WTC11 (cell line): ENCODE measurements around the gene DAND5. TPM values are rescaled to one million over a fixed set of nuclear protein-coding genes. Genes with fewer than 3 reads are reported as not detected.
A peak's percentile ranks its signal among the peaks of the same experiment; 100 is the strongest.

Experiments
- ATAC-seq: fragments of 200-7000 bp; cut with Tn5 transposase; 2 replicates; pipeline ENCODE4 v1.10.0; 2021; ENCODE audit warnings: mild to moderate bottlenecking, moderate library complexity
- CTCF ChIA-PET: fragments of 300-600 bp; sonication (Branson Sonifier 250); formaldehyde crosslinking; loops from one replicate; lab custom pipeline; 2021; ENCODE audit warnings: antibody characterized with exemption; lab: Charles Lee
- POLR2A ChIA-PET: fragments of 350-600 bp; sonication (Branson Sonifier 250); formaldehyde crosslinking; loops from one replicate; lab custom pipeline; 2021; ENCODE audit warnings: antibody characterized with exemption; lab: Charles Lee
- DNase-seq: peaks from one replicate; pipeline ENCODE4 v3.0.0; 2021; ENCODE audit warnings: low spot score
- H3K27ac Mint-ChIP-seq: 2 replicates; pipeline ENCODE4 v1.8.0; 2021; ENCODE audit warnings: mixed read lengths
- H3K27me3 Mint-ChIP-seq: 2 replicates; pipeline ENCODE4 v1.8.0; 2021; ENCODE audit warnings: low read depth, mild to moderate bottlenecking, moderate library complexity, mixed read lengths
- H3K36me3 Mint-ChIP-seq: 2 replicates; pipeline ENCODE4 v1.8.0; 2021; ENCODE audit warnings: mixed read lengths
- H3K4me1 Mint-ChIP-seq: 2 replicates; pipeline ENCODE4 v1.8.0; 2022; ENCODE audit warnings: mixed read lengths
- H3K4me3 Mint-ChIP-seq: 2 replicates; pipeline ENCODE4 v1.8.0; 2021; ENCODE audit warnings: mild to moderate bottlenecking, moderate library complexity, mixed read lengths
- H3K9me3 Mint-ChIP-seq: 2 replicates; pipeline ENCODE4 v1.8.0; 2021; ENCODE audit warnings: mixed read lengths
- CBFB ChIP-seq: sonication (generic); formaldehyde crosslinking; IDR thresholded peaks from 2 replicates; pipeline ENCODE4 v1.8.1; 2022; ENCODE audit warnings: mild to moderate bottlenecking, low read depth, missing genetic modification reagents
- CREB1 ChIP-seq: sonication (generic); formaldehyde crosslinking; IDR thresholded peaks from 2 replicates; pipeline ENCODE4 v1.8.0; 2023; ENCODE audit warnings: mild to moderate bottlenecking, missing genetic modification reagents
- ESRRA ChIP-seq: sonication (generic); formaldehyde crosslinking; IDR thresholded peaks from 2 replicates; pipeline ENCODE4 v1.8.1; 2022; ENCODE audit warnings: mild to moderate bottlenecking, missing genetic modification reagents, borderline replicate concordance
- FOXK1 ChIP-seq: sonication (generic); formaldehyde crosslinking; IDR thresholded peaks from 2 replicates; pipeline ENCODE4 v1.8.0; 2022; ENCODE audit warnings: mild to moderate bottlenecking, moderate library complexity, missing genetic modification reagents
- FOXP1 ChIP-seq: sonication (generic); formaldehyde crosslinking; IDR thresholded peaks from 2 replicates; pipeline ENCODE4 v1.8.0; 2022; ENCODE audit warnings: missing genetic modification reagents, mild to moderate bottlenecking, moderate library complexity, borderline replicate concordance
- NFYB ChIP-seq: sonication (generic); formaldehyde crosslinking; conservative IDR thresholded peaks from 2 replicates; pipeline ENCODE4 v1.8.0; 2022; ENCODE audit warnings: low read depth, missing genetic modification reagents
- NR1H2 ChIP-seq: sonication (generic); formaldehyde crosslinking; IDR thresholded peaks from 2 replicates; pipeline ENCODE4 v1.9.0; 2021; ENCODE audit warnings: mild to moderate bottlenecking, moderate library complexity, missing genetic modification reagents
- NR2C2 ChIP-seq: sonication (generic); formaldehyde crosslinking; IDR thresholded peaks from 2 replicates; pipeline ENCODE4 v1.8.0; 2022; ENCODE audit warnings: mild to moderate bottlenecking, missing genetic modification reagents
- OVOL2 ChIP-seq: fragments of 250-450 bp; sonication (Bioruptor Pico); IDR thresholded peaks from 2 replicates; pipeline ENCODE4 v1.9.0; 2021; ENCODE audit warnings: mild to moderate bottlenecking, borderline replicate concordance
- RELA ChIP-seq: sonication (generic); formaldehyde crosslinking; IDR thresholded peaks from 2 replicates; pipeline ENCODE4 v1.8.1; 2022; ENCODE audit warnings: missing genetic modification reagents, mild to moderate bottlenecking, borderline replicate concordance
- SMAD4 ChIP-seq: sonication (generic); formaldehyde crosslinking; IDR thresholded peaks from 2 replicates; pipeline ENCODE4 v1.8.0; 2022; ENCODE audit warnings: mild to moderate bottlenecking, missing genetic modification reagents
- TCF7 ChIP-seq: sonication (generic); formaldehyde crosslinking; IDR thresholded peaks from 2 replicates; pipeline ENCODE4 v1.8.0; 2022; ENCODE audit warnings: mild to moderate bottlenecking, low read depth, missing genetic modification reagents, moderate library complexity
- TP53 ChIP-seq: sonication (generic); formaldehyde crosslinking; IDR thresholded peaks from 2 replicates; pipeline ENCODE4 v1.8.1; 2023; ENCODE audit warnings: mild to moderate bottlenecking, missing genetic modification reagents
- ZNF121 ChIP-seq: sonication (generic); formaldehyde crosslinking; IDR thresholded peaks from 2 replicates; pipeline ENCODE4 v1.8.0; 2023; ENCODE audit warnings: missing genetic modification reagents
- ZNF317 ChIP-seq: sonication (generic); formaldehyde crosslinking; IDR thresholded peaks from 2 replicates; pipeline ENCODE4 v1.8.1; 2023; ENCODE audit warnings: low read depth, mild to moderate bottlenecking, moderate library complexity, missing genetic modification reagents, borderline replicate concordance
- ZNF671 ChIP-seq: fragments of 250-450 bp; sonication (Bioruptor Pico); IDR thresholded peaks from 2 replicates; pipeline ENCODE4 v1.8.0; 2021; ENCODE audit warnings: mild to moderate bottlenecking
- total RNA-seq: library from RNA; stranded (reverse); gene quantifications from 3 replicates; pipeline ENCODE4 v1.2.3, GENCODE V29; 2021
- TF ChIP-seq, protein P1 (sequence below): sonication (generic); formaldehyde crosslinking; IDR thresholded peaks from 2 replicates; pipeline ENCODE4 v1.8.1; 2023; ENCODE audit warnings: mild to moderate bottlenecking, missing genetic modification reagents
- TF ChIP-seq, protein P2 (sequence below): sonication (generic); formaldehyde crosslinking; IDR thresholded peaks from 2 replicates; pipeline ENCODE4 v1.8.1; 2022; ENCODE audit warnings: low read depth, mild to moderate bottlenecking, moderate library complexity, missing genetic modification reagents, borderline replicate concordance
- TF ChIP-seq, protein P3 (sequence below): sonication (generic); formaldehyde crosslinking; IDR thresholded peaks from 2 replicates; pipeline ENCODE4 v1.8.1; 2023; ENCODE audit warnings: mild to moderate bottlenecking, missing genetic modification reagents, moderate library complexity
- TF ChIP-seq, protein P4 (sequence below): sonication (generic); formaldehyde crosslinking; IDR thresholded peaks from 2 replicates; pipeline ENCODE4 v1.8.1; 2023; ENCODE audit warnings: mild to moderate bottlenecking, missing genetic modification reagents, borderline replicate concordance
- TF ChIP-seq, protein P5 (sequence below): sonication (generic); formaldehyde crosslinking; IDR thresholded peaks from 2 replicates; pipeline ENCODE4 v1.8.0; 2023; ENCODE audit warnings: missing genetic modification reagents
- TF ChIP-seq, protein P6 (sequence below): sonication (generic); formaldehyde crosslinking; IDR thresholded peaks from 2 replicates; pipeline ENCODE4 v1.8.0; 2022; ENCODE audit warnings: missing genetic modification reagents

DAND5 gene
- total RNA-seq, 1 experiment from 2014 or later: 0.22 TPM

DNA sequence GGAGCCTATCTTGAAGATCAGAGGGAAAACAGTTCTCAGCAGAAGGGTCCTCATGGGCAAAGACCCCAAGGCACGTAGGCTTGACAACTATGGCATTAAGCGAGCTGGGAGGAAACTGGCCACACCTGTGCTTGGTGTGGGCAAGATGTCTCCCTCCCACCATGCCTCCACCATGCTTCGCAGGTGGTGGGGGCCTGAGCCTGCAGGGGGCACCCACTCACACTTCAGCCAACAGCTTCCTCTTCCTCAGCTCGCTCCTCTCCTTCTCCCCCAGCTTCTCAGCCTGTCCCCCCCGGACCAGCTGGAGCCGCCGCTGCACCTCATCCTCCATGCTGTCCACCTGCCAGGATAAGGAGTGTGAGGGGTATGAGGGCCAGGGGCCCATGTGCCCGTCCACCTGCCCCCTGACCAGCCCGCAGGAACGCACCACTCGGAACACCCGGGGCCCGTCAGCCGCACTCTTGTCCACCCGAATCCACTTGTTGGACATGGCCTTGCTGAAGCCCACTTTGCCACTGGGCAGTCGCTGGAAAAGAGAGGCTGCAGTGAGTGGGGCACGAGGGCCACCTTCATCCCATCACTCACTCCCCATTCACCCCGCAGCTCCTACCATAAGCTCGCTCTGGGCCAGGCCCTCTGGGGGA is 39.3 kb upstream of the DAND5 start:
- no peak overlapping the region for H3K27ac Mint-ChIP-seq
- no peak for TF ChIP-seq ZNF317
- no peak for TF ChIP-seq CREB1 (CRISPR knock-in tag)
- TF ChIP-seq TP53 (CRISPR knock-in tag): no peak
- TF ChIP-seq NR2C2 (CRISPR knock-in tag): no peak
- TF ChIP-seq FOXK1 (CRISPR knock-in tag): no peak
- no peak for TF ChIP-seq SMAD4 (CRISPR knock-in tag)
- no peak for TF ChIP-seq NR1H2 (CRISPR knock-in tag)
- no peak for TF ChIP-seq ZNF671 (CRISPR knock-in tag)
- no peak for TF ChIP-seq OVOL2
- no peak for TF ChIP-seq RELA (CRISPR knock-in tag)
- TF ChIP-seq NFYB (CRISPR knock-in tag): no peak
- TF ChIP-seq, protein P1, sequence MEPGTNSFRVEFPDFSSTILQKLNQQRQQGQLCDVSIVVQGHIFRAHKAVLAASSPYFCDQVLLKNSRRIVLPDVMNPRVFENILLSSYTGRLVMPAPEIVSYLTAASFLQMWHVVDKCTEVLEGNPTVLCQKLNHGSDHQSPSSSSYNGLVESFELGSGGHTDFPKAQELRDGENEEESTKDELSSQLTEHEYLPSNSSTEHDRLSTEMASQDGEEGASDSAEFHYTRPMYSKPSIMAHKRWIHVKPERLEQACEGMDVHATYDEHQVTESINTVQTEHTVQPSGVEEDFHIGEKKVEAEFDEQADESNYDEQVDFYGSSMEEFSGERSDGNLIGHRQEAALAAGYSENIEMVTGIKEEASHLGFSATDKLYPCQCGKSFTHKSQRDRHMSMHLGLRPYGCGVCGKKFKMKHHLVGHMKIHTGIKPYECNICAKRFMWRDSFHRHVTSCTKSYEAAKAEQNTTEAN: no peak
- TF ChIP-seq, protein P2, sequence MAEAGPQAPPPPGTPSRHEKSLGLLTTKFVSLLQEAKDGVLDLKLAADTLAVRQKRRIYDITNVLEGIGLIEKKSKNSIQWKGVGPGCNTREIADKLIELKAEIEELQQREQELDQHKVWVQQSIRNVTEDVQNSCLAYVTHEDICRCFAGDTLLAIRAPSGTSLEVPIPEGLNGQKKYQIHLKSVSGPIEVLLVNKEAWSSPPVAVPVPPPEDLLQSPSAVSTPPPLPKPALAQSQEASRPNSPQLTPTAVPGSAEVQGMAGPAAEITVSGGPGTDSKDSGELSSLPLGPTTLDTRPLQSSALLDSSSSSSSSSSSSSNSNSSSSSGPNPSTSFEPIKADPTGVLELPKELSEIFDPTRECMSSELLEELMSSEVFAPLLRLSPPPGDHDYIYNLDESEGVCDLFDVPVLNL (CRISPR knock-in tag): no peak
- TF ChIP-seq, protein P3, sequence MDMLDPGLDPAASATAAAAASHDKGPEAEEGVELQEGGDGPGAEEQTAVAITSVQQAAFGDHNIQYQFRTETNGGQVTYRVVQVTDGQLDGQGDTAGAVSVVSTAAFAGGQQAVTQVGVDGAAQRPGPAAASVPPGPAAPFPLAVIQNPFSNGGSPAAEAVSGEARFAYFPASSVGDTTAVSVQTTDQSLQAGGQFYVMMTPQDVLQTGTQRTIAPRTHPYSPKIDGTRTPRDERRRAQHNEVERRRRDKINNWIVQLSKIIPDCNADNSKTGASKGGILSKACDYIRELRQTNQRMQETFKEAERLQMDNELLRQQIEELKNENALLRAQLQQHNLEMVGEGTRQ (CRISPR knock-in tag): no peak
- TF ChIP-seq, all 79 proteins: peak for 0
- DNase-seq (no peak), ATAC-seq (no peak)
- Mint-ChIP-seq H3K9me3 (no peaks in the 10 kb centered on the region), H3K4me3 (no peak overlapping the region), H3K36me3 (peaks cover 46% of the 10 kb centered on the region), H3K27me3 (no peaks in the 10 kb centered on the region), H3K4me1 (peaks cover 16% of the 10 kb centered on the region)
- CTCF ChIA-PET: interaction anchor here (0.5 to 1.4 kb wide), 2 partner anchors 35 to 39 kb away, joined by 3 to 4 read pairs; no protein-coding TSS in a partner anchor
- POLR2A ChIA-PET: interaction anchor here (0.5 to 1.4 kb wide), 3 partner anchors 22 to 132 kb away, joined by 3 to 4 read pairs (median 3); no protein-coding TSS in a partner anchor

DNA sequence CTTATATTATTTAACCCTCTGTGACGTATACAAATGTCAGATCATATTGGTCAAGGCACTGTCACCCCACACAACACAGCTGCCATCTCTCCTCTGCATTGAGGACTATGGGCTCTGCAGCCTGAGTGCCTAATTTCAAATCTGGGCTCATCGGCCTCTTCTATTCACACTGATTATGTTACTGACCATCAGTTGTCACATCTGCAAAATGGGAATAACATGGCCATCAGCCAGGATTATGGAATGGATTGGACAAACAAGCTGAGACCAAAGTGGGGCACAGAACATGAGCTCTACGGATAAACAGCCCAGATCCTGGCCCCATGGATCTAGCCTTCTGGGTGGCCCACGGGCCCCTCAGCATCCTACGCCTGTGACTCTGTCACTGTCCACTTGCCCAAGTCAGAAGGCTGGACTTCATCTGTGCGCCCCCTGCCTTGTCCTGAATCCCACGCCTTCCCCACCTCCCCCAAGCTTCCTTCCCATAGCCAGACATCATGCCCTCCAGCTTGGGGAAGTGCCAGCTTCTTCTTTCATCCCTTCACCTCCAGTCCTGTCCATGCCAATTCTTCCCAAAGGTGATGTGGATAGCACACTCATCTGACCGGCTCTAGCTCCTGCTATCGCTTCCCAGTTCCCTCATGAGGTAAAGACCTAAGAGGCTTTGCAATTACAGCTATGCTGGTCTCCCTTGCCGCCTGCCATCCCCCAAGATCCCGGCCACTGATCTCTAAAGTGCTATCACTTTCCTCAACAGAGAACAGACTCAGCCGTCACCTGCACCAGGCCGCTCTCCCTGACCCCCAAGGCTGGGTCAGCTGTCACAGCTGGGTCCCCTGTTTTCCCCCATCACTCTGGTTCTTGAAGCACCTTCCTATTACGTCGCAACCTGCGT is 36.7 kb upstream of the DAND5 start:
- H3K4me1 Mint-ChIP-seq: peaks cover 27% of the 10 kb centered on the region
- H3K9me3 Mint-ChIP-seq: no peaks in the 10 kb centered on the region
- H3K36me3 Mint-ChIP-seq: peaks cover 29% of the 10 kb centered on the region
- POLR2A ChIA-PET: interaction anchor here (1.0 to 2.1 kb wide), 3 partner anchors 14 to 48 kb away, joined by 3 to 12 read pairs (median 3); partner anchors contain the start of gene GCDH
- ATAC-seq: no peak
- CTCF ChIA-PET: interaction anchor here (1.2 to 2.7 kb wide), 5 partner anchors 33 to 169 kb away, joined by 3 to 20 read pairs (median 4); no protein-coding TSS in a partner anchor
- peak overlapping the region; percentile 89 for H3K27ac Mint-ChIP-seq
- no peak for DNase-seq
- H3K27me3 Mint-ChIP-seq: no peaks in the 10 kb centered on the region
- peak overlapping the region; percentile 99 for H3K4me3 Mint-ChIP-seq
- TF ChIP-seq CBFB (CRISPR knock-in tag) (no peak), TCF7 (no peak), CREB1 (CRISPR knock-in tag) (no peak), ESRRA (no peak), ZNF121 (CRISPR knock-in tag) (no peak), FOXP1 (CRISPR knock-in tag) (no peak)
- TF ChIP-seq, protein P4, sequence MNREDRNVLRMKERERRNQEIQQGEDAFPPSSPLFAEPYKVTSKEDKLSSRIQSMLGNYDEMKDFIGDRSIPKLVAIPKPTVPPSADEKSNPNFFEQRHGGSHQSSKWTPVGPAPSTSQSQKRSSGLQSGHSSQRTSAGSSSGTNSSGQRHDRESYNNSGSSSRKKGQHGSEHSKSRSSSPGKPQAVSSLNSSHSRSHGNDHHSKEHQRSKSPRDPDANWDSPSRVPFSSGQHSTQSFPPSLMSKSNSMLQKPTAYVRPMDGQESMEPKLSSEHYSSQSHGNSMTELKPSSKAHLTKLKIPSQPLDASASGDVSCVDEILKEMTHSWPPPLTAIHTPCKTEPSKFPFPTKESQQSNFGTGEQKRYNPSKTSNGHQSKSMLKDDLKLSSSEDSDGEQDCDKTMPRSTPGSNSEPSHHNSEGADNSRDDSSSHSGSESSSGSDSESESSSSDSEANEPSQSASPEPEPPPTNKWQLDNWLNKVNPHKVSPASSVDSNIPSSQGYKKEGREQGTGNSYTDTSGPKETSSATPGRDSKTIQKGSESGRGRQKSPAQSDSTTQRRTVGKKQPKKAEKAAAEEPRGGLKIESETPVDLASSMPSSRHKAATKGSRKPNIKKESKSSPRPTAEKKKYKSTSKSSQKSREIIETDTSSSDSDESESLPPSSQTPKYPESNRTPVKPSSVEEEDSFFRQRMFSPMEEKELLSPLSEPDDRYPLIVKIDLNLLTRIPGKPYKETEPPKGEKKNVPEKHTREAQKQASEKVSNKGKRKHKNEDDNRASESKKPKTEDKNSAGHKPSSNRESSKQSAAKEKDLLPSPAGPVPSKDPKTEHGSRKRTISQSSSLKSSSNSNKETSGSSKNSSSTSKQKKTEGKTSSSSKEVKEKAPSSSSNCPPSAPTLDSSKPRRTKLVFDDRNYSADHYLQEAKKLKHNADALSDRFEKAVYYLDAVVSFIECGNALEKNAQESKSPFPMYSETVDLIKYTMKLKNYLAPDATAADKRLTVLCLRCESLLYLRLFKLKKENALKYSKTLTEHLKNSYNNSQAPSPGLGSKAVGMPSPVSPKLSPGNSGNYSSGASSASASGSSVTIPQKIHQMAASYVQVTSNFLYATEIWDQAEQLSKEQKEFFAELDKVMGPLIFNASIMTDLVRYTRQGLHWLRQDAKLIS (CRISPR knock-in tag): no peak
- TF ChIP-seq, protein P5, sequence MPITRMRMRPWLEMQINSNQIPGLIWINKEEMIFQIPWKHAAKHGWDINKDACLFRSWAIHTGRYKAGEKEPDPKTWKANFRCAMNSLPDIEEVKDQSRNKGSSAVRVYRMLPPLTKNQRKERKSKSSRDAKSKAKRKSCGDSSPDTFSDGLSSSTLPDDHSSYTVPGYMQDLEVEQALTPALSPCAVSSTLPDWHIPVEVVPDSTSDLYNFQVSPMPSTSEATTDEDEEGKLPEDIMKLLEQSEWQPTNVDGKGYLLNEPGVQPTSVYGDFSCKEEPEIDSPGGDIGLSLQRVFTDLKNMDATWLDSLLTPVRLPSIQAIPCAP: no peak
- TF ChIP-seq, protein P6, sequence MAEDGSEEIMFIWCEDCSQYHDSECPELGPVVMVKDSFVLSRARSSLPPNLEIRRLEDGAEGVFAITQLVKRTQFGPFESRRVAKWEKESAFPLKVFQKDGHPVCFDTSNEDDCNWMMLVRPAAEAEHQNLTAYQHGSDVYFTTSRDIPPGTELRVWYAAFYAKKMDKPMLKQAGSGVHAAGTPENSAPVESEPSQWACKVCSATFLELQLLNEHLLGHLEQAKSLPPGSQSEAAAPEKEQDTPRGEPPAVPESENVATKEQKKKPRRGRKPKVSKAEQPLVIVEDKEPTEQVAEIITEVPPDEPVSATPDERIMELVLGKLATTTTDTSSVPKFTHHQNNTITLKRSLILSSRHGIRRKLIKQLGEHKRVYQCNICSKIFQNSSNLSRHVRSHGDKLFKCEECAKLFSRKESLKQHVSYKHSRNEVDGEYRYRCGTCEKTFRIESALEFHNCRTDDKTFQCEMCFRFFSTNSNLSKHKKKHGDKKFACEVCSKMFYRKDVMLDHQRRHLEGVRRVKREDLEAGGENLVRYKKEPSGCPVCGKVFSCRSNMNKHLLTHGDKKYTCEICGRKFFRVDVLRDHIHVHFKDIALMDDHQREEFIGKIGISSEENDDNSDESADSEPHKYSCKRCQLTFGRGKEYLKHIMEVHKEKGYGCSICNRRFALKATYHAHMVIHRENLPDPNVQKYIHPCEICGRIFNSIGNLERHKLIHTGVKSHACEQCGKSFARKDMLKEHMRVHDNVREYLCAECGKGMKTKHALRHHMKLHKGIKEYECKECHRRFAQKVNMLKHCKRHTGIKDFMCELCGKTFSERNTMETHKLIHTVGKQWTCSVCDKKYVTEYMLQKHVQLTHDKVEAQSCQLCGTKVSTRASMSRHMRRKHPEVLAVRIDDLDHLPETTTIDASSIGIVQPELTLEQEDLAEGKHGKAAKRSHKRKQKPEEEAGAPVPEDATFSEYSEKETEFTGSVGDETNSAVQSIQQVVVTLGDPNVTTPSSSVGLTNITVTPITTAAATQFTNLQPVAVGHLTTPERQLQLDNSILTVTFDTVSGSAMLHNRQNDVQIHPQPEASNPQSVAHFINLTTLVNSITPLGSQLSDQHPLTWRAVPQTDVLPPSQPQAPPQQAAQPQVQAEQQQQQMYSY (CRISPR knock-in tag): no peak
